ENCODE data around the gene MAMDC4.

DNA sequence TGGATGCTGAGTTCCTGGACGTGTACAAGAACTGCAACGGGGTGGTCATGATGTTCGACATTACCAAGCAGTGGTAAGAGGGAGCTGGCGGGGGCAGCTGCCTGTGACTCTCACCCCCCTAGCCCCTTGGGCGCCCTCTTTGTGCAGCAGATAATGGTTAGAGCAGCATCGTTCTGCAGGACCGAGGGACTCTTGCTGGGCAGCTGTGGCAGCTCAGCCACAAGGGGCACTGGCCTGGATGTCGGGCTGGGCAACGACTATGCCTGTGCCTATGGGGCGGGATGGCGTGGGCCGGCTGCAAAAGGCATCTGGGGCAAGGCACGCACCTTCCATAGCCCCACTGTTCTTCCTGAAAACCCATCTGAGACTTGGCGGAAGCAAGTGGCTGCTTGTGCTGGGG lies 22.7 kb upstream of the MAMDC4 start:
- TF ChIP-seq POLR2AphosphoS5 (IDR thresholded peaks at IDR 0.05; ENCODE audit: low read depth, low read length) (no peak), RXRA (IDR thresholded peaks at IDR 0.05; ENCODE audit: insufficient read depth, low read depth, low read length) (no peak), RAD21 (IDR thresholded peaks at IDR 0.05 in 1 of 2, conservative IDR thresholded peaks at IDR 0.05 in 1 of 2; ENCODE audit: low read depth in 2 of 2, low read length in 2 of 2) (no peak)

All from H1 (cell line).